Adrenal gland (tissue), 5 donors: ENCODE data around the gene FBRSL1.

ENCODE experiments used
- POLR2A ChIP-seq, 2 donors: fragments of 450-650 bp; IDR thresholded peaks; one replicate each; pipeline ENCODE4 v1.6.1; 2017; ENCODE audit warnings: antibody characterized with exemption in 2 of 2, mild to moderate bottlenecking in 2 of 2, moderate library complexity in 1 of 2
- TF ChIP-seq, protein P1 (sequence below), 6 experiments: fragments of 450-650 bp in 4 of 6; fragments of 200-600 bp in 2 of 6; sonication (generic) in 1 of 6; IDR thresholded peaks; 1 replicate in 5 of 6; 2 replicates in 1 of 6; pipeline versions ENCODE4 v1.5.1 to v1.8.0; 2016 to 2021; ENCODE audit warnings: antibody characterized with exemption in 6 of 6, mild to moderate bottlenecking in 2 of 6, moderate library complexity in 1 of 6
- donor health status: DM: no; HTN: no; CAD: no.

DNA sequence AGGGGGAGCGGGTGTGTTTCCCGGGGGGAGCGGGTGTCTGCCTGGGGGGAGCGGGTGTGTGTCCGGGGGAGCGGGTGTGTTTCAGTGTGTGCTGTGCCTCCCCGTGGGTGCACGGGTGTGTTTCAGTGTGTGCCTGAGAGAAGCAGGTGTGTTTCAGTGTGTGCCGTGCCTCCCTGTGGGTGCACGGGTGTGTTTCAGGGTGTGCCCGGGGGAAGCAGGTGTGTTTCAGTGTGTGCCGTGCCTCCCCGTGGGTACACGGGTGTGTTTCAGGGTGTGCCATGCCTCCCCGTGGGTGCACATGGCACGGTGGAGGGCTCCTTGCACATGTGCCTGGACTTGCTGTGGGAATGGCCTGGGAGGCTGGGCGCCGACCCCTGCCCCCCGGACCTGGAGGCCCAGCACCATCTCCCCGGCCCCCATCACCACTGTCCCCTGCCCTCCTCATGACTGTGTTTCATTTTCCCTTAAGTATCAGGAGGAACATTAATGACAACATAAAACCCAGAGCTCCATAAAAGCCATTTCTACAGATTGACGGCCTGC lies 38.7 kb downstream of the FBRSL1 start:
- TF ChIP-seq, protein P1, sequence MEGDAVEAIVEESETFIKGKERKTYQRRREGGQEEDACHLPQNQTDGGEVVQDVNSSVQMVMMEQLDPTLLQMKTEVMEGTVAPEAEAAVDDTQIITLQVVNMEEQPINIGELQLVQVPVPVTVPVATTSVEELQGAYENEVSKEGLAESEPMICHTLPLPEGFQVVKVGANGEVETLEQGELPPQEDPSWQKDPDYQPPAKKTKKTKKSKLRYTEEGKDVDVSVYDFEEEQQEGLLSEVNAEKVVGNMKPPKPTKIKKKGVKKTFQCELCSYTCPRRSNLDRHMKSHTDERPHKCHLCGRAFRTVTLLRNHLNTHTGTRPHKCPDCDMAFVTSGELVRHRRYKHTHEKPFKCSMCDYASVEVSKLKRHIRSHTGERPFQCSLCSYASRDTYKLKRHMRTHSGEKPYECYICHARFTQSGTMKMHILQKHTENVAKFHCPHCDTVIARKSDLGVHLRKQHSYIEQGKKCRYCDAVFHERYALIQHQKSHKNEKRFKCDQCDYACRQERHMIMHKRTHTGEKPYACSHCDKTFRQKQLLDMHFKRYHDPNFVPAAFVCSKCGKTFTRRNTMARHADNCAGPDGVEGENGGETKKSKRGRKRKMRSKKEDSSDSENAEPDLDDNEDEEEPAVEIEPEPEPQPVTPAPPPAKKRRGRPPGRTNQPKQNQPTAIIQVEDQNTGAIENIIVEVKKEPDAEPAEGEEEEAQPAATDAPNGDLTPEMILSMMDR (IDR thresholded peaks at IDR 0.05) = no peak
- no peak for TF ChIP-seq POLR2A (IDR thresholded peaks at IDR 0.05)
